HepG2 (cell line): Measurements from ENCODE around the gene PCBP2. TPM values are rescaled to one million over a fixed set of nuclear protein-coding genes. Genes with fewer than 3 reads are reported as not detected.

Experiments
- ARNTL ChIP-seq: sonication (generic); formaldehyde crosslinking; IDR thresholded peaks from 2 replicates; pipeline ENCODE4 v1.4.0; 2020; ENCODE audit warnings: mild to moderate bottlenecking, missing genetic modification reagents
- CEBPB ChIP-seq: IDR thresholded peaks from 2 replicates; pipeline ENCODE4 v1.6.1; 2011; ENCODE audit warnings: low read depth, low read length, improper control_type of control experiment, borderline replicate concordance
- FOXJ3 ChIP-seq: sonication (generic); formaldehyde crosslinking; IDR thresholded peaks from 2 replicates; pipeline ENCODE4 v1.4.0; 2020; ENCODE audit warnings: missing genetic modification reagents, mild to moderate bottlenecking, borderline replicate concordance
- GATA4 ChIP-seq: sonication (generic); IDR thresholded peaks from 2 replicates; pipeline ENCODE4 v1.6.1; 2016; ENCODE audit warnings: antibody characterized with exemption, low read depth, borderline replicate concordance
- HNRNPLL ChIP-seq: fragments of 200-400 bp; formaldehyde crosslinking; IDR thresholded peaks from 2 replicates; pipeline ENCODE4 v1.6.1; 2017; ENCODE audit warnings: mild to moderate bottlenecking, low read depth, low read length; ENCODE audit not compliant: poor library complexity, severe bottlenecking
- LCORL ChIP-seq, 2 experiments: fragments of 450-650 bp in 1 of 2; sonication (generic) in 1 of 2; formaldehyde crosslinking in 1 of 2; IDR thresholded peaks; 2 replicates each; pipeline versions ENCODE4 v1.5.0 to v1.6.1; 2017 to 2020; ENCODE audit warnings: antibody characterized with exemption in 1 of 2, missing genetic modification reagents in 1 of 2
- MEIS2 ChIP-seq: sonication (generic); formaldehyde crosslinking; IDR thresholded peaks from 2 replicates; pipeline ENCODE4 v1.9.0; 2021; ENCODE audit warnings: mild to moderate bottlenecking, missing genetic modification reagents
- MTF2 ChIP-seq: sonication (generic); formaldehyde crosslinking; IDR thresholded peaks from 2 replicates; pipeline ENCODE4 v1.5.0; 2020; ENCODE audit warnings: missing genetic modification reagents, borderline replicate concordance
- SALL1 ChIP-seq: sonication (generic); formaldehyde crosslinking; IDR thresholded peaks from 2 replicates; pipeline ENCODE4 v1.8.0; 2022; ENCODE audit warnings: mild to moderate bottlenecking, missing genetic modification reagents
- SKI ChIP-seq: fragments of 450-650 bp; IDR thresholded peaks from one replicate; pipeline ENCODE4 v1.6.1; 2018; ENCODE audit warnings: mild to moderate bottlenecking; ENCODE audit not compliant: partially characterized antibody
- SMYD3 ChIP-seq: sonication (generic); formaldehyde crosslinking; IDR thresholded peaks from 2 replicates; pipeline ENCODE4 v1.8.1; 2023; ENCODE audit warnings: mild to moderate bottlenecking, missing genetic modification reagents
- SOX13 ChIP-seq, 3 experiments: fragments of 450-650 bp in 1 of 3; sonication (generic) in 1 of 3; formaldehyde crosslinking in 1 of 3; IDR thresholded peaks in 2 of 3; conservative IDR thresholded peaks in 1 of 3; 2 replicates each; pipeline versions ENCODE4 v1.5.0 to v1.6.1; 2016 to 2020; ENCODE audit warnings: antibody characterized with exemption in 1 of 3, mild to moderate bottlenecking in 1 of 3, missing compliant biosample characterization in 1 of 3, missing genetic modification reagents in 1 of 3, moderate library complexity in 1 of 3
- SOX6 ChIP-seq, 2 experiments: fragments of 450-650 bp in 1 of 2; sonication (generic) in 1 of 2; formaldehyde crosslinking in 1 of 2; IDR thresholded peaks; 2 replicates each; pipeline versions ENCODE4 v1.4.0 to v1.6.1; 2017 to 2020; ENCODE audit warnings: antibody characterized with exemption in 1 of 2, mild to moderate bottlenecking in 1 of 2, missing genetic modification reagents in 1 of 2
- THYN1 ChIP-seq: sonication (generic); formaldehyde crosslinking; IDR thresholded peaks from 2 replicates; pipeline ENCODE4 v1.8.1; 2023; ENCODE audit warnings: low read depth, mild to moderate bottlenecking, moderate library complexity, missing genetic modification reagents, borderline replicate concordance
- ZBTB21 ChIP-seq: sonication (generic); formaldehyde crosslinking; IDR thresholded peaks from 2 replicates; pipeline ENCODE4 v1.4.0; 2020; ENCODE audit warnings: missing genetic modification reagents
- ZBTB7B ChIP-seq: sonication (generic); formaldehyde crosslinking; IDR thresholded peaks from 2 replicates; pipeline ENCODE4 v1.4.0; 2020; ENCODE audit warnings: missing genetic modification reagents
- ZEB1 ChIP-seq: IDR thresholded peaks from 2 replicates; pipeline ENCODE4 v1.6.1; 2012; ENCODE audit warnings: mild to moderate bottlenecking, low read depth, inconsistent platforms; ENCODE audit not compliant: insufficient replicate concordance
- ZFP36L1 ChIP-seq: sonication (generic); formaldehyde crosslinking; IDR thresholded peaks from 2 replicates; pipeline ENCODE4 v1.8.0; 2022; ENCODE audit warnings: mild to moderate bottlenecking, missing genetic modification reagents, moderate library complexity
- ZNF264 ChIP-seq: sonication (generic); formaldehyde crosslinking; IDR thresholded peaks from 2 replicates; pipeline ENCODE4 v1.4.0; 2020; ENCODE audit warnings: missing genetic modification reagents
- ZNF556 ChIP-seq: sonication (generic); formaldehyde crosslinking; IDR thresholded peaks from 2 replicates; pipeline ENCODE4 v1.4.0; 2020; ENCODE audit warnings: mild to moderate bottlenecking, missing genetic modification reagents, borderline replicate concordance
- ZNF777 ChIP-seq: sonication (generic); formaldehyde crosslinking; IDR thresholded peaks from 2 replicates; pipeline ENCODE4 v1.4.0; 2020; ENCODE audit warnings: missing genetic modification reagents
- polyA plus RNA-seq, 8 experiments: library from polyadenylated mRNA; depleted of rRNA in 3 of 8; stranded (reverse) in 7 of 8; unstranded in 1 of 8; fragments of >200 nt; fragmentation: Illumina TruSeq in 4 of 8; extraction: Trizol in 4 of 8; gene quantifications; 2 replicates each; pipeline versions ENCODE4 v1.2.1 to v1.2.3, GENCODE V29; 2011 to 2016; ENCODE audit warnings: low read depth in 4 of 8, missing spikeins in 1 of 8, mixed read lengths in 1 of 8; ENCODE audit not compliant: insufficient read depth in 1 of 8
- total RNA-seq, 5 experiments: library from RNA; depleted of rRNA; stranded (reverse); fragments of >200 nt; fragmentation: Illumina TruSeq; extraction: Trizol; gene quantifications; 2 replicates each; pipeline ENCODE4 v1.2.3, GENCODE V29; 2016; ENCODE audit warnings: low read depth in 1 of 5
- TF ChIP-seq, protein P1 (sequence below): IDR thresholded peaks from 2 replicates; pipeline ENCODE4 v1.6.1; 2012; ENCODE audit warnings: low read depth, low read length, improper control_type of control experiment
- TF ChIP-seq, protein P2 (sequence below): sonication (generic); formaldehyde crosslinking; IDR thresholded peaks from 2 replicates; pipeline ENCODE4 v1.8.1; 2023; ENCODE audit warnings: mild to moderate bottlenecking, missing genetic modification reagents
- TF ChIP-seq, protein P3 (sequence below): IDR thresholded peaks from 2 replicates; pipeline ENCODE4 v1.6.1; 2016; ENCODE audit warnings: missing genetic modification reagents, missing compliant biosample characterization

PCBP2 gene
- total and polyA plus RNA-seq, 2 of the 13 experiments (the other 11 are each of a cell fraction or from before 2014, with no cell fraction given), result 154 to 345 TPM

DNA sequence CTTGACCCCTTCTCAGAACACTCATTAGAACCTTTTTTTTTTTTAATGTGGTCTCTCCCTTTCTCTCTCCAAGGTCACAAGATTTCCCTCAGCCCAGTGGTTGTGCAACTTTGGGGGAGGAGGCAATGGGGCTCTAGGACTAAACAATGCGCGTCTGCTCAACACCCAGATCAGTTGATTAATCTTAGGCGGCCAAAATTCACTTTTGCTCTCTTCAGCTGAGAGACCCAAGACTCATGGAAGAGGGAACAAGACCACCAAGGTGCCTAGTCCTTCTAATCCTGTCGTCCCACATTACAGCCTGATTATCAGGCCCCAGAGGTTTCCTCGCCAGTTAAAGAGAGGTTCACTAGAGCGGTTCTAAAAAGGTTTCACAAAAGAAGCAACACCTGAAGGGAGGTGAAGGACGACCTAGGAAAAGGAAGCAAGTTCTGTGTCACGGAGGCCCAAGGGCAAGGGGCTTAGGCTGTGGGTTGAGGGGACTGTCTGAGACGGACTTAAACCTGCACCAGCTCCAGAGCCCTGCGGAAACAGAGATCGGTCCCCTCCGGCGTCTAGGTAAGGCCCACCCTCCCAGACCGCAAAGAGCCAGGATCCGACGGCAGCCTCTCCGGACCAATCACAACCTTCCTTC, 48.4 kb downstream of the PCBP2 start (continued):
- TF ChIP-seq THYN1 (CRISPR knock-in tag), result 0 out of 2 replicates have a peak, but pooled peaks have one; percentile 53
- TF ChIP-seq ZNF777 (CRISPR knock-in tag), result peak; percentile 75
- TF ChIP-seq SOX13 (IDR thresholded peaks at IDR 0.05), result no peak
- TF ChIP-seq SOX13 (CRISPR knock-in tag; conservative IDR thresholded peaks at IDR 0.05 in 1 of 2, IDR thresholded peaks at IDR 0.05 in 1 of 2), result 0 out of 4 replicates have a peak, but pooled peaks of 1 of the 2 experiments have one; percentile 17
- TF ChIP-seq SOX6 (IDR thresholded peaks at IDR 0.05), result no peak
- TF ChIP-seq SOX6 (CRISPR knock-in tag; IDR thresholded peaks at IDR 0.05), result peak; percentile 45
- peak; percentile 53; the same call in 1 of the 2 replicates for TF ChIP-seq ZFP36L1
- 0 out of 2 replicates have a peak, but pooled peaks have one; percentile 54 for TF ChIP-seq ZBTB7B (CRISPR knock-in tag)
- TF ChIP-seq SALL1 (CRISPR knock-in tag), result 0 out of 2 replicates have a peak, but pooled peaks have one; percentile 23
- TF ChIP-seq, protein P1, sequence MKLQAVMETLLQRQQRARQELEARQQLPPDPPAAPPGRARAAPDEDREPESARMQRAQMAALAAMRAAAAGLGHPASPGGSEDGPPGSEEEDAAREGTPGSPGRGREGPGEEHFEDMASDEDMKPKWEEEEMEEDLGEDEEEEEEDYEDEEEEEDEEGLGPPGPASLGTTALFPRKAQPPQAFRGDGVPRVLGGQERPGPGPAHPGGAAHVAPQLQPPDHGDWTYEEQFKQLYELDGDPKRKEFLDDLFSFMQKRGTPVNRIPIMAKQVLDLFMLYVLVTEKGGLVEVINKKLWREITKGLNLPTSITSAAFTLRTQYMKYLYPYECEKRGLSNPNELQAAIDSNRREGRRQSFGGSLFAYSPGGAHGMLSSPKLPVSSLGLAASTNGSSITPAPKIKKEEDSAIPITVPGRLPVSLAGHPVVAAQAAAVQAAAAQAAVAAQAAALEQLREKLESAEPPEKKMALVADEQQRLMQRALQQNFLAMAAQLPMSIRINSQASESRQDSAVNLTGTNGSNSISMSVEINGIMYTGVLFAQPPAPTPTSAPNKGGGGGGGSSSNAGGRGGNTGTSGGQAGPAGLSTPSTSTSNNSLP, result 0 out of 2 replicates have a peak, but pooled peaks have one; percentile 2
- TF ChIP-seq, protein P2, sequence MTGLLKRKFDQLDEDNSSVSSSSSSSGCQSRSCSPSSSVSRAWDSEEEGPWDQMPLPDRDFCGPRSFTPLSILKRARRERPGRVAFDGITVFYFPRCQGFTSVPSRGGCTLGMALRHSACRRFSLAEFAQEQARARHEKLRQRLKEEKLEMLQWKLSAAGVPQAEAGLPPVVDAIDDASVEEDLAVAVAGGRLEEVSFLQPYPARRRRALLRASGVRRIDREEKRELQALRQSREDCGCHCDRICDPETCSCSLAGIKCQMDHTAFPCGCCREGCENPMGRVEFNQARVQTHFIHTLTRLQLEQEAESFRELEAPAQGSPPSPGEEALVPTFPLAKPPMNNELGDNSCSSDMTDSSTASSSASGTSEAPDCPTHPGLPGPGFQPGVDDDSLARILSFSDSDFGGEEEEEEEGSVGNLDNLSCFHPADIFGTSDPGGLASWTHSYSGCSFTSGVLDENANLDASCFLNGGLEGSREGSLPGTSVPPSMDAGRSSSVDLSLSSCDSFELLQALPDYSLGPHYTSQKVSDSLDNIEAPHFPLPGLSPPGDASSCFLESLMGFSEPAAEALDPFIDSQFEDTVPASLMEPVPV (CRISPR knock-in tag), result 0 out of 2 replicates have a peak, but pooled peaks have one; percentile 67
- TF ChIP-seq LCORL (IDR thresholded peaks at IDR 0.05), result no peak
- TF ChIP-seq LCORL (CRISPR knock-in tag; IDR thresholded peaks at IDR 0.05), result peak; percentile 46; the same call in 1 of the 2 replicates
- peak; percentile 65; the same call in 1 of the 2 replicates for TF ChIP-seq SMYD3
- TF ChIP-seq GATA4, result 0 out of 2 replicates have a peak, but pooled peaks have one; percentile 29
- no peak for TF ChIP-seq HNRNPLL
- TF ChIP-seq ZEB1, result peak; percentile 65
- TF ChIP-seq SKI, result peak; percentile 12
- TF ChIP-seq ZNF264 (CRISPR knock-in tag), result 0 out of 2 replicates have a peak, but pooled peaks have one; percentile 17
- TF ChIP-seq ARNTL (CRISPR knock-in tag), result no peak; the same call in 1 of the 2 replicates
- TF ChIP-seq, protein P3, sequence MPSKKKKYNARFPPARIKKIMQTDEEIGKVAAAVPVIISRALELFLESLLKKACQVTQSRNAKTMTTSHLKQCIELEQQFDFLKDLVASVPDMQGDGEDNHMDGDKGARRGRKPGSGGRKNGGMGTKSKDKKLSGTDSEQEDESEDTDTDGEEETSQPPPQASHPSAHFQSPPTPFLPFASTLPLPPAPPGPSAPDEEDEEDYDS (CRISPR knock-in tag), result 0 out of 2 replicates have a peak, but pooled peaks have one; percentile 46
- TF ChIP-seq ZNF556, result no peak
- peak; percentile 12; the same call in 1 of the 2 replicates for TF ChIP-seq MTF2 (CRISPR knock-in tag)
- TF ChIP-seq CEBPB, result peak; percentile 87
- no peak for TF ChIP-seq ZBTB21 (CRISPR knock-in tag)
- 0 out of 2 replicates have a peak, but pooled peaks have one; percentile 17 for TF ChIP-seq MEIS2 (CRISPR knock-in tag)
- TF ChIP-seq FOXJ3 (CRISPR knock-in tag), result no peak
